GM21360 (cell line): ENCODE data around the gene TBCK.

ENCODE experiments used
- ATAC-seq: cut with Tn5 transposase; IDR thresholded peaks from one replicate; pipeline ENCODE4 v1.9.1; 2021; ENCODE audit warnings: mild to moderate bottlenecking, moderate library complexity; ENCODE audit not compliant: unreplicated experiment

TBCK gene

DNA sequence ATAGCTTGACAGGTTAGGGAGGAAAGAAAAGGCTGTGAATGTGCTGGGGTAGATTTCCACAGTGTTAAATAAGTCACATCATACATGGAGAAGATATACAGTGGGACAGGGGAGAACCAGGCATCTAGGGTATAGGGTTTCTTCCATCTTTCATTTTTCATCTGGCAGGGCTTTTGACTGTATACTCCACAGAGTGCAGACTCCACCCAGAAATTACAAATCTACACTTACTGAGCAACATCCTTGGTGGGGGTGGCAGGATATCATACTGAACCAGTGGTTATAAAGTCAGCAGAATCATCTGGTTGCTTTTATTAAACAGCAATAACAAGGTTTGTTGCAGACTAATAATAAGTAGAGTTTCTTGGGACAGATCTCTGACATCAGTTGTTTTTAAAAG, 266.5 kb downstream of the TBCK start:
- no peak for ATAC-seq

DNA sequence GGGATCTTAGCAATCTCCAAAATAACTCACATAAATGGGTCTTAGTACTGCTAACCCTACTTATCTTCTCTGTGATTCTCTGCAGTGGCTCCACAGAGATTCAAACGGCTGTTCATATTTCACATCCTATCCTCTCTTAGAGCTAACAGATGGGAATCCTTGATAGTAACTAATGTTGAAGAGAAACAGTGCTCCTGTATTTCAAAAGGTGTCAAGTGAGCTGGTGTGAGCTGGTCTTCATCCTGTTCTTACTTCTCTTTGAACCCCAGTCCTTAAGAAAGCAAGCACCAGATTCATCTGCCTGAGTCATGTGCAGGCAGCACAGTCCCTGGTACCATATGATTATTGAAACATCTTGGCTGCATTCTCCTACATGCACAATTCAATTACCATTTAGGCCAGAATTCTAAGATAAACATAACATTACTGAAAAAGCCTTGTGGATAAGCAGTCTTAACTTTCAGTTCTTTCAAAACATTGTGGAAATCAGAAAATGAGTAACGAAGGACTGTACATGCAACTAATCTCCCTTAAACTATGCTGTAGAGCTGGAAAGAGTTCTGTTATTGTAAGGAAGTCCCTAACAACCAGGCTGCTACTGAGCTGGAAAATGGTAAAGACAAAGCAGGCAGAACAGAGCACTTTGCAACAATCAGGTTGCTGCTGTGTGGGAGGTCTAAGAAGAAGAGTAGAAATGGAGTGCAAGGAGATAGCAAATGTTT, 267.6 kb downstream of the TBCK start:
- ATAC-seq: no peak

DNA sequence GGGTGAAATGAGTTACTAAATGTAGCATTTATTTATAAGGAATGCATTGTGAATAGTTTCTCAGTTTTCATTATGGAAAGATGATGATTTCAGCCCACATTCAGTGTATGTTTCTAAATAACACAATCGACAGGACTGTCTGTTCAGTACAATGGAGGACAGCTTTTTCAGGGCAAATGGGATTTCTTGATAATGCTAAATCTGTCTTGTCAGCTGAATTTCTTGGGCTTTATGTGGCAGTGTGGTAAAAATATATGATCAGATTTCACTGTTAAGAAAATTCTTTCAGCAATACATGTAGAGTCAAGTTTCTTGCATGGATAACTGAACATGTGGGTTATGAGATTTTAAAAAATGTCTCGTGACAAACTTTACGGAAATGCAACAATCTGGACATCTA, 269.9 kb downstream of the TBCK start:
- ATAC-seq: no peak

DNA sequence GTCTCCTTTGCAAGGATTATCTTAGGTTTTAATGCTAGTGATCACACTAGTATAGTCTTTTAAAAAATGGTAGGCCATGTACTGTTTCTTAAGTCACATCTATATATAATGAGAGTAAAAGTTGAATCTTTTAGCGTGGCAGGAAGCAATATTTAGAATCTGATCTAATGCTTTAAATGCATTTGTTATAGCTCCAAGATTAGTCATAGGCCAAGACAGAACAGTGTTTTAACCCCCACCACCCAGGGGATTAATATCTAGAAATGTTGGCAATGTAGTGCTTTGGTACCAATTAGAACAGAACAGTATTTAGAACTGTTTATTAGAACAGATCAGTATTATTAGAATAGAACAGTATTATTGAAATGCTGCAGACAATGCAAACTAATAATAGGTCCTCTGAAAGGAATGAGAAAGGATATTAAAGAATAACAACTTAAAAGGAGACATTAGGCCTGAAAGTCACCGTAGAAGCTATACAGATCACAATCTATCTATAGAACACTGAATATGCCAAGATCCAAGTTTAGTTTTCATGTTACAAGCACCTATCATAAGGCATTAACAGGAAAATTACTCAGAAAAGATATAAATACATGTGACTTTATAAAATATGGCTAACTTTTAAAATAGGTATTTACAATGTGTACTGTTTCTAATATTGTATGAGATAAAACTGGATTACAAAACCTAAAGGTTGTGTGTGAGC, 274.6 kb downstream of the TBCK start:
- no peak for ATAC-seq

DNA sequence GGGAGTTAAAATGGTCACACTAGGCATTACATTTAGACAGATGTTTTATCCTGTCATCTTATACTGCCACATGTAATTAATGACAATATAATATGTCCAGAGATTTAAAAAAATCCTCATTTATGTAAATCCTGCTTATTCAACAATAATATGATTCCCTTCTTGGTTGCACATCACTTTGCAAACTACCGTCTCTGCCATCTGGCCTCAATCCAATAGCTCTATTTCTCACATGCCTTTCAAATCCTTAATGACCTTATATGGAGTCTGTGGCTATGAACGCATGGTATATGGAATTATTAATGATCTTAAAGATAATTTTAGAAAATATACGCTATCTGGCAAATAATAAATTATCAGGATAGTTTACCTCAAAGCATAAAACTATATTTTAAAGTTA, 276.2 kb downstream of the TBCK start:
- ATAC-seq: no peak

DNA sequence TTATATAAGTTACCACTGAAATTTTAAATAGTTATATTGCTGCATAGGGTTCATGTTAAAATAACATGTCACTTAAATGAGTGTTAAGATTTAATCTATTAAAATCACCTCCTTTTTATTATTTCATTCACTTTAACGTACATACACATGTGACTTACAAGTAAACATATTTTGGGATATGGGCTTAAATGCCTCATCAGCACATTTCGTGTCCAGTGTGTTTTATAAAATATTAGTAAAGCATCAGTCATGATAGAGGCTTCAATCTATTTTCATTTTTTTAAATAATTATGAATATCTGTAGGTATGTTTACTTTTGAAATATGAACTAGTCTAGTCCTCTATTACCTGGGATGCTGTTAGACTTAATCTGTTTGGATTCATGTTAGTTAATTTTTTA, 277.1 kb downstream of the TBCK start:
- ATAC-seq: no peak

DNA sequence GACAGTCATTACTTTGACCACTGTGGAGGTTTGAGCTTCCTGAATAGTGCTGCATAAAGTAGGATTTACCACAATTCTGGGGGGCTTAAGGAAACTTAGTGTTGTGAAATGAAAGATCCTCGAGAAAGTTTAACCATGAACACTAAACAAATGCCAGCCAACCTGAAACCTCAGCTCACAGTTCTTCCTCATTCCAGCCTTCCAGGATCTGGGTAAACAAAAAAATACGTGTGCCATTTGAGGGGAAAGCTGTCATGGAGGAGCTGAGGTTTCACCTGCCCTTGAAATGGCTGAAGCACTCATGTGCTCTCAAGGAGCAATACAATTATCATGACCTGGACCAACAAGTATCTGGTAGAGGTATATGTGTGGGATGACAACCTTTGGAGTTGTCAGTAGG, 278.0 kb downstream of the TBCK start:
- ATAC-seq: no peak

DNA sequence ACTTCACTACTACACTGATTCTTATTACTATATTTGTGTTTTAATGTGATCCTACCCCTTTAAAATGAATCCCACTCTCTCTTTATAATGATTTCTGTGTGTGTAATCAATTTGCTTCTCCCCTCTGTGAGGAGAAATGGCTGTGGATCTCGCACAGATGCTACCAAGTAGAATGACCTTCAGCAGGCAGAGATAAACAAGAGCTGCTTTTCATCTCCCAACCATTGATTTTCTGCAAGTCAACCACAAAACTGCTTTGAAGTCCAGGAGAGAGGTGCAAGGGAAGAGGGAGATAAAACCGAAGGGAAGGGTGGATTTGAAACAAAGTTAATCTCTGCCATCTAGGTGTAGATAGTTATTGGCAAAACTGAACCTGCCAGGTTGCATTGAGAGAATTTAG, 279.2 kb downstream of the TBCK start:
- no peak for ATAC-seq

DNA sequence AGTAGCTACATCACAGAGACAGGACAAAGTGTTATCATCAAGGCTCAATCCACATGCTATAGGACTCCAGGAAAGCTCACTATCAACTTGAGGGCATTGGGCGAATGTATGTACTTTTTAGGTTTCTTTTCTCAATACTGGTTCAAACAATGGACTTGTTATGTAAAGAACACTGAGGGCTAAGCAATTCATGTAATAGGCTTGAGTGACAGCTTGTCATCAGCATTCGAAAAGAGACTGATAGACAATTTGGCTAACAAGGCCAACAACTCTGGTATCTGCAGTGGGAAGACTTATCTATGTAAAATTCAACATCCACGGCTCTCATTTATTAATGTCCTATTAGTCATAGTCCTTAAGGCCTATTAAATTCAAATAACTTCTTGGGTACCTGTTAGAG, 279.7 kb downstream of the TBCK start:
- ATAC-seq: no peak

DNA sequence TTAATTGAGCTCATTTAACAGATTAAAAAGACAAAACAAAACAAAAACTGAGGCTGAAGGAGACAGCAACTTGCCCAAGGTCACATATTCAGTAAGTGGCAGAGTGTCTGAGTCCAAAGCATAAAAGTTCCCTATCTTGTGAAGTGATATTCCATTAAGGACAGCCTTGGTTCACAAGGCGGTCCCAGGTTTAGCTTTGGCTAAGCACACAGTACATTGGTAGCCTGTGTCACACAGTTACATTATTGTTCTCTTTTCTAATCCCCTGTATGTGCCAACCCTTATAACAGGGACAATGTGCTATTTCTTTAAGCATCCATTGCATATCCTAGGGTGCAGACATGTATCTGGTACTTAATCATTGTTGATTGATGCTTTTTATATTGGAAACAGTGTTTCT, 280.8 kb downstream of the TBCK start:
- no peak for ATAC-seq

DNA sequence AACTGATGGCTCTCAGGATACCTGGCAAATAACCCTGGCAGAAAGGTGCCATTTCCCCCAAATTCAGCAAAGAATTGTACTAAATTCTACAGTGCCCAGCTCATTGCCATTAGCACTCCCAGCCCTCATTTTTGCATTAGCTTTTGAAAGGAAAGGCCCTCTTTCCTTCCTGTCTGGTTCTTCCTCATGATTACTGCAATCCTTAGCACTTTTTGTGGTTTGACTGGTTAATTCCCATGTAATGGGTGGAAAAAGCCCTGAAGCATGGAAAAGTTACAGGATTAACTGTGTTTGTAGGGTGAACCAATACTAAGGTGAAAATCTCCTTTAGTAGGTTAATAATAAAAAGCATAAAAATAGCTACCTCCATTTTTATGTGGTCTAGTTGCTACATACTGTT, 281.3 kb downstream of the TBCK start:
- ATAC-seq: no peak

DNA sequence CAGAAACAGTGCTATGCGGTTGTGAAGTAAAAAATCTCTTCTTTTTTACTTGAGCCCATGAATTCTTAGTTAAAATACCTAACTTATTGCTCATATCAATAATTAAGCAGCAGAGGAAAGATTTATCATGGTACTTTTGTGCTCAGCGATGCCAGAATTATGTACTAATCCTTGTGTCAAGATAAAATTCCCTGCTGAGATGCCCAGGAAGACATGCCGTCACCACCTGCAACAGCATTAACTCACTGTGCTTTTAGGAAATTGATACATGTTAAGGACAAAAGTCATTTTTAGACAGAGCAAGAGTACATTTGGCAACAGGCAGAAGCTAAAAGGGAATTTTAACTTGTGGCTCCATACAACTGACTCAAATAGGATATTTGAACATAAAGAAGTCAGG, 281.8 kb downstream of the TBCK start:
- no peak for ATAC-seq

DNA sequence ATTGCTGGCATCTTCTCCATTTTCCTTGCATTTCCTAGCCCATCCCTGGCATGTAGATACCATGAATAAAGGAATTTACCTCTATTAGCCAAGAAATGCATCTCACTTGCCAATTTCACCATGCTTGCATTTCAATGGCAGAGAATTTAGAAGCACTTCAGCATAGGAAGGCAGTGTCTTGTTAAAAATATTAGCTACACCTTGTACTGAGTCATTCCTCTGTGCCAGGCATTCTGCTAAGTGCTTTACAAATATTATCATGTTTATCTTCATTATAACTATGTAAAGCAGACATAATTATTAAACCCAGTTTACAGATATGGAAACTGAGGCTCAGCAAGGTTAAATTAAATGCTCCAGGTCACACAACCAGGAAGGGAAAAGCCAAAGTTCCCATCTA, 282.5 kb downstream of the TBCK start:
- ATAC-seq: no peak

DNA sequence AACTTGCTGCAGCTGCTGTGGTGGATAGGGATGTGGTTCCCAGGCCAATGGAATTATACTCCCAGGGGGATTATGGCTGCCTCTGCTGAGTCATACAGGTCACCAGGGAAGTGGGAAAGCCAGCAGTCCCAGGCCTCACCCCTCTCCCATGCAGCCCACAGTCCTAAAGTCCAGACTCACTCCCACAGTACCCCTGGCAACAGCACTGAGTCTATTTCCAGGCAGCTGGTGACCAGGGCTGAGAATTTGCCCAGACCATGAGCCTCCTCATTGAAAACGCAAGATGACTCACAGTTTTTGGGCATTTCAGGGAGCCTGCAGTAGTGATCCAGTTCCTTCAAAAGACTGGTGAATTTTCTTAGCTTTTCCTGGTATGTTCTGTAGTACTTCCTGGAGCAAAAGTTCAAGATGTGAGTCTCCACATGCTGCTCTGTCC, 283.1 kb downstream of the TBCK start:
- no peak for ATAC-seq

DNA sequence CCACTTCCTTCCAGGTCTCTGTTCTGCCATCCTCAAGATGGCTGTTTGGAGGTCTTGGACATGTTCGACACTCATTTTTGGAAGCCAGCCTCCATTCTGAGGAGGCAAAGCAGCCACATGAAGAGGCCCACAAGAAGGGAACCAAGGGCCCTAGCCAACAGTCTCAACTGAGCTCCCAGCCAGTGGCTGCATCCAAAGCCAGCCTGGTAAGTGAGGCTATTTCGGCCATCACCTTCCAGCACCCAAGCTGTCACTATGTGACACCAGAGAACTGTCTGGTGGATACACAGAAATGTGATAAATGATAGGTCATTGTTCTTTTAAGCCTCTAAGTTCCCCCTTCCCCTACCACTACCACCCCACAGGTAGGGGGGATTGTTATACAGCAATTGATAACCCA, 293.6 kb downstream of the TBCK start:
- no peak for ATAC-seq

DNA sequence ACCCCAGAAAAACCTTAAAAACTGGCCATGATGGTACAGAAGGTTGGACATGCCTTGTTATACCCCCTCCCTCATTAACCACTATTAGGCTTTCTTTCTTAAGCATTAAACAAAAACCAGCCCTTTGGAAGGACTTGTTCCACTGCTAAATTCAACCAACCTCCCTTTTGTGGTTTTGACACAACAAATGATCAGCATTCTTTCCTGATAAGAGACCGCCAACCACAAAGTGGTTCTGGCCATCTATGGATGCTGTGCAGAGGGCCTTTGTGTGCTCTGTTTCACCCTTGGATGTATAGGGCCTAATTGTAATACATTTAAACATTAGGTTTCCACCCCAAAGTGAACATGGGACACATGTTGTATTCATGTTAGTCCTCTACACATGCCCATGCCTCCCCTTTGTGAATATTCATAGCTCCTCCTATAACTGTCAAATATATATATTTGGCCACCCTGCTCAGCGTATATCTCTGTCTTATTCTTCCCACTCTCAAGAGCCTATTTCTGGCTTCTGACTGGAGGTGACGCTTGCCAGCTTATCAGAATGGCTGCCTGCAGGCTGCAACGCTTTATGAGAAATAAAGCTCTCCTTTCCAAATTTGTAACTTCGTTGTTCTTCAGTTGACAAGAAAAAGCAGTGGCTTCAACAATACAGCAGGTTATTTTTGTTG, 294.1 kb downstream of the TBCK start:
- ATAC-seq: no peak

DNA sequence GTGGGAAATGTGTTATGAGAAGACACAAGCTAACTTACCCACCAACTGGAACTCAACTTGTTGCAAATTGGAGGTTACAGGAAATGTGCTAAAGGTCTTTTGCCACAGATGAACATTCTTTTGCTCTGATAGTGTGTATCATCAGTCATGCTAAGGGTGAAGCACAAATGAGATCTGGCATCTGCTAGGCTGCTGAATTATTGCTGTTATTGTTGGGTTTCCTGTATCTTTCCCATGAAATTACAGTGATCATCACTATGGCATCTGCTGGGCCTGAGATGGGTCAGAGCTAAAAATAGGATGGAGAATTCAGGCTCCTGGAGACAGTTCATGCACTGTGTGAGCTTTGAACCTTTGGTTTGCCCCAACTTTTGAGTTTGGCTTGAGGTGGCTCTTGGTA, 296.2 kb downstream of the TBCK start:
- no peak for ATAC-seq

DNA sequence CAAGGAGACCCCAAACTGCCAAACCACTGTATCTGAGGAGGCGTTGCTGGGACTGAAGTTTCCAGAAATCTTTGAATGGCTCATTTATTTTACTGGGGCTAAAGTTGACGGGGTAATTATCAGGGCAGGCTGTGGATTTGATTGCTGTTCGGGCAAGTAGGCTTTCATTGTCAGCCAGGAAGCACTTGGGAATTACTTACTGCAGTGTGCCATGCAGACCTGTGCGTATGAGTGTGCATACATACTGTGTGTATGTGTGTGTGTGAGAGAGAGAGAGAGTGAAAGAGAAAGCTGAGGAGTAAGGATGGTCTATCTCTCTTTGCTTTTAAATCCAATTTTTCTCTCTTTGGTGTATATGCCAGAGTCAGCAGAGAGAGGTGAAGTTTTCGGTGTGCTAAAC, 298.0 kb downstream of the TBCK start:
- no peak for ATAC-seq

DNA sequence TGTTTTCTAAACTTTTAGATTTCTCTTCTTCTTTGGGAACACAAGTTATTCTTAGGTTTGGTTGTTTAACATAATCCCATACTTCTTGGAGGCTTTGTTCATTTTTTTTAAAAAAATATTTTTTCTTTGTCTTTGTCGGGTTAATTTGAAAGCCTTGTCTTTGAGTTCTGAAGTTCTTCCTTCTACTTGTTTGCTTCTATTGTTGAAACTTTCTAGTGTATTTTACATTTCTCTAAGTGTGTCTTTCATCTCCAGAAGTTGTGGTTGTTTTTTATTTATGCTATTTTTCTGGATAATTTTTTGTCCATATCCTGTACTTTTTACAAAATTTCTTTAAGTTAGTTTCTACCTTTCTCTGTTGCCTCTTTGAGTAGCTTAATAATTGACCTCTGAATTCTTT, 304.6 kb downstream of the TBCK start:
- no peak for ATAC-seq

DNA sequence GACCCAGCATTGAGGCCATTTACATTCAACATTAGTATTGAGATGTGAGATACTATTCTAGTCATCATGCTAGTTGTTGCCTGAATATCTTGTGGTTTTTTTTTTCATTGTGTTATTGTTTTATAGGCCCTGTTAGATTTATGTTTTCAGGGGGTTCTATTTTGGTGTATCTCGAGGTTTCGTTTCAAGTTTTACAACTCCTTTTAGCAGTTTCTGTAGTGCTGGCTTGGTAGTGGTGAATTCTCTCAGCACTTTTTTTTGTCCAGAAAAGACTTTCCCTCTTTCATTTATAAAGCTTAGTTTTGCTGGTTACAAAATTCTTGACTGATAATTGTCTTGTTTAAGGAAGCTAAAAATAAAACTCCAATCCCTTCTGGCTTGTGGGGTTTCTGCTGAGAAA, 305.2 kb downstream of the TBCK start:
- no peak for ATAC-seq

DNA sequence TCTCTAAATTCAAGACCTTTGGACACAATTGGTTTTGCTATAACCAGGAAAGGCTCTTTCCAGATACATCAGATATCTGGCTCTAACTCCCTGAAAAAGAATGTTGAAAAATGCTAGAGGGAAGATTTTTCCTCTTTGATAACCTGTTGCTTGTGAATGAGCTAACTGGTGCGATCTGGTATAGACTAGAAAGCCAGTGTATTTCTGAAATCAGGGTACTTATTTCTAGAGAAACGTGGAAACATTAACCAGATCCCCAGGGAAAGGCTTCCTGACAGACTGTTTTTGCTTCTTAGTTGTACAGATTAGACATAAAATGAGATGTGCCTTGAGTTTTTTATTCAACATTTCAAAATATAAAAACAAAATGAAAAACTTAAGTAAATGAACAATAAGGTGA, 313.0 kb downstream of the TBCK start:
- no peak for ATAC-seq
